Stomach smooth muscle (tissue), 2 donors: ENCODE measurements around the gene JUN.
"Not testable (repeated sequence)": the region's sequence is repeated elsewhere in the genome, so short reads cannot be mapped to it uniquely, and the experiment has no call there.

ENCODE experiments used
- H3K27ac ChIP-seq: one replicate; pipeline ENCODE4 v1.7.0; 2013; ENCODE audit warnings: mild to moderate bottlenecking, low read length, inconsistent platforms
- H3K27me3 ChIP-seq, 2 donors: one replicate each; pipeline ENCODE4 v1.7.0; 2013; ENCODE audit warnings: low read length in 2 of 2; ENCODE audit not compliant: insufficient read depth in 2 of 2, control insufficient read depth in 1 of 2
- H3K36me3 ChIP-seq, 2 donors: one replicate each; pipeline ENCODE4 v1.7.0; 2013; ENCODE audit warnings: low read length in 2 of 2; ENCODE audit not compliant: control insufficient read depth in 2 of 2, insufficient read depth in 2 of 2
- H3K4me1 ChIP-seq: one replicate; pipeline ENCODE4 v1.7.0; 2013; ENCODE audit warnings: low read length; ENCODE audit not compliant: control insufficient read depth, insufficient read depth
- H3K4me3 ChIP-seq, 2 donors: one replicate each; pipeline ENCODE4 v1.7.0; 2013; ENCODE audit warnings: low read length in 2 of 2
- H3K9ac ChIP-seq, 2 donors: one replicate each; pipeline ENCODE4 v1.7.0; 2013; ENCODE audit warnings: low read length in 2 of 2, mild to moderate bottlenecking in 1 of 2
- H3K9me3 ChIP-seq, 2 donors: one replicate each; pipeline ENCODE4 v1.7.0; 2013; ENCODE audit warnings: low read length in 2 of 2; ENCODE audit not compliant: control insufficient read depth in 2 of 2
- donor health status: healthy.
- donor health status: Pancreatic carcinoma.

Gene JUN

GRCh38 chr1:58809325-58810010, 25.6 kb upstream of the JUN start:
- Histone ChIP-seq H3K4me1 (peaks cover 2% of the 10 kb centered on the region), H3K9me3 (no peaks in the 10 kb centered on the region), H3K9ac (no peak overlapping the region), H3K4me3 (no peak overlapping the region), H3K27ac (no peak overlapping the region), H3K36me3 (no peaks in the 10 kb centered on the region), H3K27me3 (no peaks in the 10 kb centered on the region)

GRCh38 chr1:58808077-58808476, 24.2 kb upstream of the JUN start:
- no peaks in the 10 kb centered on the region for H3K36me3 ChIP-seq
- H3K4me3 ChIP-seq, result no peak overlapping the region
- no peak overlapping the region for H3K9ac ChIP-seq
- no peaks in the 10 kb centered on the region for H3K27me3 ChIP-seq
- no peaks in the 10 kb centered on the region for H3K9me3 ChIP-seq
- H3K27ac ChIP-seq, result no peak overlapping the region
- H3K4me1 ChIP-seq, result peaks cover 2% of the 10 kb centered on the region

- H3K36me3 ChIP-seq, result no peaks in the 10 kb centered on the region
- H3K9me3 ChIP-seq, result no peaks in the 10 kb centered on the region
- no peak overlapping the region for H3K4me3 ChIP-seq
- H3K4me1 ChIP-seq, result no peaks in the 10 kb centered on the region
- H3K9ac ChIP-seq, result no peak overlapping the region
- no peak overlapping the region for H3K27ac ChIP-seq
- no peaks in the 10 kb centered on the region for H3K27me3 ChIP-seq
These were observed 22.1 kb upstream of the JUN start for GRCh38 chr1:58805716-58806571.

- no peak overlapping the region for H3K4me3 ChIP-seq
- H3K27me3 ChIP-seq, result no peaks in the 10 kb centered on the region
- no peak overlapping the region for H3K27ac ChIP-seq
- no peak overlapping the region for H3K9ac ChIP-seq
- H3K9me3 ChIP-seq, result no peaks in the 10 kb centered on the region
- H3K4me1 ChIP-seq, result no peaks in the 10 kb centered on the region
- no peaks in the 10 kb centered on the region for H3K36me3 ChIP-seq
These were observed 21.2 kb upstream of the JUN start for GRCh38 chr1:58804853-58805565.

GRCh38 chr1:58803858-58804257, 20.0 kb upstream of the JUN start:
- no peaks in the 10 kb centered on the region for H3K9me3 ChIP-seq
- H3K27me3 ChIP-seq, result no peaks in the 10 kb centered on the region
- no peak overlapping the region for H3K4me3 ChIP-seq
- no peak overlapping the region for H3K9ac ChIP-seq
- H3K27ac ChIP-seq, result no peak overlapping the region
- H3K36me3 ChIP-seq, result no peaks in the 10 kb centered on the region
- no peaks in the 10 kb centered on the region for H3K4me1 ChIP-seq

- Histone ChIP-seq H3K4me1 (no peaks in the 10 kb centered on the region), H3K9me3 (no peaks in the 10 kb centered on the region), H3K36me3 (no peaks in the 10 kb centered on the region), H3K4me3 (no peak overlapping the region), H3K27me3 (no peaks in the 10 kb centered on the region), H3K9ac (no peak overlapping the region), H3K27ac (no peak overlapping the region)
These were observed 19.0 kb upstream of the JUN start for GRCh38 chr1:58802640-58803399.

- H3K4me3 ChIP-seq, H3K27me3 ChIP-seq, H3K27ac ChIP-seq, H3K9ac ChIP-seq, H3K36me3 ChIP-seq, H3K4me1 ChIP-seq, H3K9me3 ChIP-seq: not testable (repeated sequence)
These were observed 17.4 kb upstream of the JUN start for GRCh38 chr1:58801286-58801685.

- Histone ChIP-seq H3K36me3 (no peaks in the 10 kb centered on the region), H3K4me1 (no peaks in the 10 kb centered on the region), H3K27ac (no peak overlapping the region), H3K9ac (no peak overlapping the region), H3K4me3 (no peak overlapping the region), H3K27me3 (no peaks in the 10 kb centered on the region), H3K9me3 (no peaks in the 10 kb centered on the region)
These were observed 15.8 kb upstream of the JUN start for GRCh38 chr1:58799650-58800049.

- Histone ChIP-seq H3K27ac (no peak overlapping the region), H3K36me3 (no peaks in the 10 kb centered on the region), H3K9ac (no peak overlapping the region), H3K27me3 (no peaks in the 10 kb centered on the region), H3K4me3 (no peak overlapping the region), H3K9me3 (no peaks in the 10 kb centered on the region), H3K4me1 (no peaks in the 10 kb centered on the region)
These were observed 15.1 kb upstream of the JUN start for GRCh38 chr1:58798910-58799442.

GRCh38 chr1:58796416-58796815, 12.6 kb upstream of the JUN start:
- no peak overlapping the region for H3K9ac ChIP-seq
- H3K27ac ChIP-seq, result no peak overlapping the region
- no peak overlapping the region for H3K4me3 ChIP-seq
- H3K36me3 ChIP-seq, result no peaks in the 10 kb centered on the region
- H3K9me3 ChIP-seq, result no peaks in the 10 kb centered on the region
- no peaks in the 10 kb centered on the region for H3K4me1 ChIP-seq
- no peaks in the 10 kb centered on the region for H3K27me3 ChIP-seq
